ENCODE data around the gene MMP21. TPM values are rescaled to one million over a fixed set of nuclear protein-coding genes. Genes with fewer than 3 reads are reported as not detected.

Gene MMP21
- total RNA-seq, 4 donors from 2014 or later: 0.19 TPM; not detected in 3

DNA sequence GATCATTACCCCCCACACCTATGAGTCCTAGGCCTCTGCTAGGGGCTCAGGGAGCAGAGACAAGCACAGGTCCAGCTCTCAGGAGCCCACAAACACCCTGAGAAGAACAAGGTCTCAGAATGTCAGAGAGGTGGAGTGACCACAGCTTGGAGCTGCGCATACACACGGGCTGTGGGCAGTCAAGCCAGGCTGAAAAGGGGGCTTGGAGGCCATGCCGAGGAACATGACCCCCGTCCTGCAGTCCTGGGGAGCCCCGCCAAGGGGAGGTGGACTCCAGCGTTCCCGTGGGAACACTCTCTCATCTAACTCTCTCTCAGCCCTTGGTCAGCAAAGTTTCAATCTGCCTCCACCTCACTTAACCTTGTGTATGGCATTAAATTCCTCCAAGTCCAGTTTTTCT lies 7.8 kb upstream of the MMP21 start:
- TF ChIP-seq, protein P1, sequence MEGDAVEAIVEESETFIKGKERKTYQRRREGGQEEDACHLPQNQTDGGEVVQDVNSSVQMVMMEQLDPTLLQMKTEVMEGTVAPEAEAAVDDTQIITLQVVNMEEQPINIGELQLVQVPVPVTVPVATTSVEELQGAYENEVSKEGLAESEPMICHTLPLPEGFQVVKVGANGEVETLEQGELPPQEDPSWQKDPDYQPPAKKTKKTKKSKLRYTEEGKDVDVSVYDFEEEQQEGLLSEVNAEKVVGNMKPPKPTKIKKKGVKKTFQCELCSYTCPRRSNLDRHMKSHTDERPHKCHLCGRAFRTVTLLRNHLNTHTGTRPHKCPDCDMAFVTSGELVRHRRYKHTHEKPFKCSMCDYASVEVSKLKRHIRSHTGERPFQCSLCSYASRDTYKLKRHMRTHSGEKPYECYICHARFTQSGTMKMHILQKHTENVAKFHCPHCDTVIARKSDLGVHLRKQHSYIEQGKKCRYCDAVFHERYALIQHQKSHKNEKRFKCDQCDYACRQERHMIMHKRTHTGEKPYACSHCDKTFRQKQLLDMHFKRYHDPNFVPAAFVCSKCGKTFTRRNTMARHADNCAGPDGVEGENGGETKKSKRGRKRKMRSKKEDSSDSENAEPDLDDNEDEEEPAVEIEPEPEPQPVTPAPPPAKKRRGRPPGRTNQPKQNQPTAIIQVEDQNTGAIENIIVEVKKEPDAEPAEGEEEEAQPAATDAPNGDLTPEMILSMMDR (IDR thresholded peaks at IDR 0.05): no peak
- no peak for TF ChIP-seq POLR2A (IDR thresholded peaks at IDR 0.05)
- no peak overlapping the region for H3K27ac ChIP-seq
- intact Hi-C loops (cut with DNase I): no loop called here
- H3K36me3 ChIP-seq: peaks cover 0 to 7% (median 0%) of the 10 kb centered on the region in 3 donors
- H3K4me1 ChIP-seq: no peaks in the 10 kb centered on the region
- 97% methylated on average over 5 to 7 of the region's 7 CpGs for WGBS, 2 donors
- H3K27me3 ChIP-seq: no peaks in the 10 kb centered on the region
- DNase-seq: no peak
- H3K4me3 ChIP-seq: no peak overlapping the region
- no peaks in the 10 kb centered on the region for H3K9me3 ChIP-seq

DNA sequence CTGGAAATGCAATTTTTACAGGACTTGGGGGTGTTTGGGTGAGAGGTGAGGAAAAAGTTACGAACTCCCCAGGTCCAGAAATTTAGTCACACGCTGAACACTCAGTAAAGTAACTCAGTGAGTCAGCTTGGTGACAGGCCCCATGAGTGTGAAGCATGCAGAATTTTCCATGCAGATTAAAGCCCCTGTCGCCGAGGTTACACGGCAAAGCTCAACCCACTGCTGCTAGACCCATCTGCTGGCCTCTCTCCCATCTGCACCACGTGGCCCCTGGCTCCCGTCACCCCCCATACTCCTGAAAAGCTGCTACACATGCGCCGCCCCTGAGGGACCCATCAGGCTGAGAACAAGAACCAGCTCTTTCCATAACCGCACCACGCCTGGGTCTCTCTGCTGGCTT lies 7.0 kb upstream of the MMP21 start:
- H3K36me3 ChIP-seq: no peaks in the 10 kb centered on the region
- intact Hi-C loops (cut with DNase I): no loop called here
- WGBS, 2 donors: 81 to 88% methylated on average over 8 to 11 of the region's 11 CpGs
- no peaks in the 10 kb centered on the region for H3K27me3 ChIP-seq
- no peaks in the 10 kb centered on the region for H3K4me1 ChIP-seq
- no peak for DNase-seq
- no peaks in the 10 kb centered on the region for H3K9me3 ChIP-seq
- H3K4me3 ChIP-seq: no peak overlapping the region
- TF ChIP-seq POLR2A (IDR thresholded peaks at IDR 0.05): no peak
- TF ChIP-seq, protein P1 (IDR thresholded peaks at IDR 0.05): no peak
- no peak overlapping the region for H3K27ac ChIP-seq

DNA sequence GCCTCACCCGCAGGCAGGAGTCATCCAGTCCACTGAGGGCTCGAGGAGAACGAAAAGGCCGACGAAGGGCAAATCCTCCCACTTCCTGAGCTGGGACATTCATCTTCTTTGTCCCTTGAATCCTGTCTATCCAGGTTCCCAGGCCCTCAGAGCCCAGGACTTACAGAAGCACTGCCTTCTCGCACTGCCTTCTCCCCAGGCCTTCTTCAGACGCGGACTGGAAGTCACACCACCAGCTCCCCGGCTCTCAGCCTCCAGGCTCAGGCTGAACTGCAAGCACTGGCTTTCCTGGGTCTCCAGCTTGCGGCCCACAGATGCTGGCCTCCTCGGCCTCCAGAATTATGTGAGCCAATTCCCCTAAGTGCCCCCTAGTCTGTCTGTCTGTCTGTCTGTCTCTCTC lies 6.4 kb upstream of the MMP21 start:
- intact Hi-C loops (cut with DNase I): no loop called here

DNA sequence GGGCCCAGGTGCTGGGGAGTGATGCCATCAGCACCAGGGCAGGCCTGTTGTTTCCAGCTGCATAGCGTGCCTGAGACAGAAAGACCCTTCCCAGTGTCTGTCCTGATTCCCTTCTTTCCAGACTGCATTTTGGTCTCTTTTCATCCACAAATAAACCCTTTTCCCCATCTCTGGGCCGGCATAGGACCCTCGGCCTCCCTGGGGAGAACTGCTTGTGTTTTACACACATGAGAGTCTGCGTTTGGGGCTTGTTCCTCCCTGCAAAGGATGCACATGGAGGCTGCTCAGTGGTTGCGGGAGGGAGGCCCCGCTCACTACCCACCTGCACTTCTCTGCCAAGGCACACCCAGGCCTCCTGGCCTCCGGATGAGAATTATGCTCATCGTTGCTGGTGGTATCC lies 5.8 kb upstream of the MMP21 start:
- no peak for TF ChIP-seq POLR2A (IDR thresholded peaks at IDR 0.05)
- TF ChIP-seq, protein P1 (IDR thresholded peaks at IDR 0.05): no peak
- H3K4me1 ChIP-seq: no peaks in the 10 kb centered on the region
- H3K36me3 ChIP-seq: no peaks in the 10 kb centered on the region
- H3K27me3 ChIP-seq: no peaks in the 10 kb centered on the region
- no peaks in the 10 kb centered on the region for H3K9me3 ChIP-seq
- 93 to 100% methylated on average over 3 to 5 of the region's 8 CpGs for WGBS, 2 donors
- DNase-seq: no peak
- intact Hi-C loops (cut with DNase I): no loop called here
- H3K27ac ChIP-seq: no peak overlapping the region
- no peak overlapping the region for H3K4me3 ChIP-seq

More for the DNA sequence above, 6.4 kb upstream of the MMP21 start:
- H3K4me1 ChIP-seq: no peaks in the 10 kb centered on the region
- H3K4me3 ChIP-seq: no peak overlapping the region
- no peaks in the 10 kb centered on the region for H3K36me3 ChIP-seq
- no peak for DNase-seq
- H3K9me3 ChIP-seq: no peaks in the 10 kb centered on the region
- TF ChIP-seq POLR2A (IDR thresholded peaks at IDR 0.05): no peak
- TF ChIP-seq, protein P1 (IDR thresholded peaks at IDR 0.05): no peak
- WGBS, 2 donors: 88 to 91% methylated on average over 10 to 11 of the region's 11 CpGs
- H3K27me3 ChIP-seq: no peaks in the 10 kb centered on the region
- no peak overlapping the region for H3K27ac ChIP-seq

DNA sequence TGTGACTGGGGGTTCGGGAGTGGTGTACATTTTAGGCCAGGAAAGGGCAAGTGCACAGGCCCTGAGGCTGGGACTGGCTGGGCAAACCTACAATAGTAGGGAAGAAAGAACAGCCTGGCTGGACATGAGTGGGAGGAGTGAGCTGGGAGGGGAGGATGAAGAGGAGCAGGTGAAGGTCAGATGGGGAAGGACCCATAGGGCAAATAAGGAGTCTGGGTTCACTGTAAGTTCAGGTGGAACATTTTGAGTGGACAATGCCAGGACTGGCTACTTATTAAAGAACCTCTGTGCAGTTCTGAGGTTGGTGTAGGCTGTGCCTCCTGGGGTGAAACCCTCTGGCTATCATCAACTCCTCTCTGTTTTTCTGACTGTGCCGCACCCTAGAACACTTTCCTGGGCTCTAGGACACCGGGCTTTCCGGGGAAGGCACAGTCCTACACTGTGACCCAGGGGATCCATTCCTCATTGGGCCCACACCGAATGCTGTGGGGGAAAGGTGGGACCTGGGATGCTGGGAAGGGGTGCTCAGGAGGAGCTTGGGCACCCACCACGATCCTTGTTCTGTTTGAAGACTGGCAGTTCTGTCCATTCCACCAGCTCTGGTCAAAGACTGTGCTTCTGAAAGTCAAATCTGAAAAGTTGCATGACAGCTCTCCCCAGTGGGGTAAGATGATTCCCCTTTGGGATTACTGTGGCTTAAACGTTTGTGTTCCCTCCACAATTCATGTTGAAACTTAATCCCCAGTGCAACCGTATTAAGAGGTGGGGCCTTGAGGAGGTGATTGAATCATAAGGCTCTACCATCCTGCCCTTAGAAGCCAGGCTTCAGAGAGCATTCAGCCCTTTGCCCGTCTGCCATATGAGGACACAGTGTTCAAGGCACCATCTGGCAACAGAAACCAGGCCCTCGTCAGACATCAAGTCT lies 4.0 kb upstream of the MMP21 start:
- no peaks in the 10 kb centered on the region for H3K27me3 ChIP-seq
- H3K9me3 ChIP-seq: no peaks in the 10 kb centered on the region
- H3K4me3 ChIP-seq: no peak overlapping the region
- no peak overlapping the region for H3K27ac ChIP-seq
- WGBS, 2 donors: 61 to 67% methylated on average over 6 to 7 of the region's 10 CpGs
- intact Hi-C loops (cut with DNase I): no loop called here
- H3K36me3 ChIP-seq: no peaks in the 10 kb centered on the region
- H3K4me1 ChIP-seq: no peaks in the 10 kb centered on the region
- DNase-seq: no peak
- TF ChIP-seq POLR2A (IDR thresholded peaks at IDR 0.05): no peak
- TF ChIP-seq, protein P1 (IDR thresholded peaks at IDR 0.05): no peak
